Mesendoderm (in vitro differentiated cells): Measurements from ENCODE around the gene BLACAT1.

Source experiments
- DNase-seq: peaks from one replicate; pipeline ENCODE4 v3.0.0; 2013
- H2AK5ac ChIP-seq: 2 replicates; pipeline ENCODE4 v1.6.1; 2013; ENCODE audit warnings: low read length, inconsistent platforms
- H2BK120ac ChIP-seq: 2 replicates; pipeline ENCODE4 v1.6.1; 2013; ENCODE audit warnings: low read depth, mild to moderate bottlenecking, low read length, moderate library complexity, mixed read lengths
- H2BK15ac ChIP-seq: replicated peaks from 2 replicates; pipeline ENCODE4 v1.6.1; 2013; ENCODE audit warnings: low read depth, mild to moderate bottlenecking, moderate library complexity
- H2BK5ac ChIP-seq: 2 replicates; pipeline ENCODE4 v1.6.1; 2013; ENCODE audit warnings: low read length, inconsistent platforms
- H3K18ac ChIP-seq: 2 replicates; pipeline ENCODE4 v1.6.1; 2013; ENCODE audit warnings: mild to moderate bottlenecking, low read length, mixed read lengths
- H3K23ac ChIP-seq: one replicate; pipeline ENCODE4 v1.6.1; 2013; ENCODE audit warnings: low read length
- H3K27ac ChIP-seq: 2 replicates; pipeline ENCODE4 v1.5.1; 2013; ENCODE audit warnings: low read depth, mild to moderate bottlenecking, inconsistent platforms, low read length, moderate library complexity
- H3K27me3 ChIP-seq: 2 replicates; pipeline ENCODE4 v1.6.1; 2013; ENCODE audit warnings: low read length, control low read depth, mild to moderate bottlenecking, inconsistent platforms; ENCODE audit not compliant: insufficient read depth, poor library complexity
- H3K36me3 ChIP-seq: 2 replicates; pipeline ENCODE4 v1.6.1; 2013; ENCODE audit warnings: low read length, inconsistent platforms; ENCODE audit not compliant: control insufficient read depth, insufficient read depth
- H3K4ac ChIP-seq: one replicate; pipeline ENCODE4 v1.6.1; 2013; ENCODE audit warnings: low read depth, mild to moderate bottlenecking, low read length, moderate library complexity
- H3K4me1 ChIP-seq: 2 replicates; pipeline ENCODE4 v1.6.1; 2013; ENCODE audit warnings: low read depth, low read length, inconsistent platforms; ENCODE audit not compliant: control insufficient read depth
- H3K4me2 ChIP-seq: 2 replicates; pipeline ENCODE4 v1.6.1; 2013; ENCODE audit warnings: low read length
- H3K4me3 ChIP-seq: 2 replicates; pipeline ENCODE4 v1.5.1; 2013; ENCODE audit warnings: mild to moderate bottlenecking, low read length
- H3K56ac ChIP-seq: one replicate; pipeline ENCODE4 v1.6.1; 2013; ENCODE audit warnings: low read length
- H3K79me1 ChIP-seq: 2 replicates; pipeline ENCODE4 v1.6.1; 2013; ENCODE audit warnings: low read length, inconsistent platforms
- H3K79me2 ChIP-seq: 2 replicates; pipeline ENCODE4 v1.6.1; 2013; ENCODE audit warnings: mild to moderate bottlenecking, low read length; ENCODE audit not compliant: control insufficient read depth, insufficient read depth
- H3K9ac ChIP-seq: 2 replicates; pipeline ENCODE4 v1.6.1; 2013; ENCODE audit warnings: low read length, inconsistent platforms
- H4K5ac ChIP-seq: one replicate; pipeline ENCODE4 v1.6.1; 2013; ENCODE audit warnings: low read length
- H4K8ac ChIP-seq: one replicate; pipeline ENCODE4 v1.6.1; 2013; ENCODE audit warnings: low read depth, mild to moderate bottlenecking, control low read depth, low read length, moderate library complexity
- WGBS: extraction: QIAGEN DNeasy Blood & Tissue Kit; methylation state at CpG from one replicate; pipeline ENCODE4 v1.1.7; 2013; ENCODE audit warnings: low lambda C conversion rate, missing lambda C conversion rate; ENCODE audit not compliant: insufficient coverage; ENCODE audit errors: extremely low coverage; 5-methylcytosine and 5-hydroxymethylcytosine counted together

Gene BLACAT1

DNA sequence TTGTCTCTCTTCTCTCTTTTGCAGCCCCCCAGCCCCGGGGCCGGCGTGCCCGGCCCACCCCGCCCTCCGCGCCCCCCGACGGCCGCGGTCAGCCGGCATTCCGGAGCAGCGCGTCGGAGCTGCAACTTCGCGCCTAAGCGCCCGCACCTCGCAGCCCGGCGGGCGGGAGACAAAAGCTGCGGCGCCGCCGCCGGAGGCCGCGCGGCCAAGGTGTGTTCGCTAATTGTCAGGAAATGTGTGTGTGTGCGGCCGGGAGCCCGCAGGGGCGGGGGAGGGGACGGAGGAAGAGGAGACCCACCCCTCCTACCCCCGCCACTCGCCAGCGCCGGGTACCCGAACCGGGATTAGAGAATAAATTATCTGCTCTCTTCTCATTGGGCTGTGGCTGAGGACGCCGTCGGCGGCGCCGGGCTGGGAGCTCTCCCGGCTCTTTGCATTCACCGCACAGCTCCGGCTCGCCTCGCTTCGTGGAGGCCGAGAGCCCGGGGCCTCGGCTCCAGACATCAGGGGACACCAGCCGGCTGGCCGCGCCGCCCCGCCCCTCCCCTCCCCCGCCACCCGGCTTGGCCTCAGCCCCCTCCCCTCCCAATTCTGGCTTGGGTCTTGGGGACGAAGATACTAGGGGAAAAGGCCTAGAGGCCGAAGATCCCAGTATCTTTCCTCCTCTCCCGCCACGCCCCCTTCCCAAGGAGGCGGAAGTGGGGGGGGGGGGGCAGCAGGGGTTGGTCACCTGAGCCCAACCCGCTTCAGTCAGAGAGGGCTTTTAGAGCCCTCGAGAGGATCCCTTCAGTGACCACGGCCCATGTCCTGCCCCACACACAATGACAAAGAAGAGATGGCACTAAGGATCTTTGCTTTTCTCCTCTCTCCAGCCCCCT, 1.3 kb upstream of the BLACAT1 start:
- no peak overlapping the region for H2AK5ac ChIP-seq
- H3K27ac ChIP-seq = peak overlapping the region; percentile 74
- peak overlapping the region; percentile 89 for H2BK5ac ChIP-seq
- H4K8ac ChIP-seq = no peak overlapping the region
- H3K4me3 ChIP-seq = peak overlapping the region; percentile 74
- no peaks in the 10 kb centered on the region for H3K36me3 ChIP-seq
- peak overlapping the region; percentile 72 for H3K4me2 ChIP-seq
- DNase-seq = peak; percentile 94
- WGBS = no CpG with 5 or more reads among the region's 74 CpGs
- H3K79me1 ChIP-seq = peaks cover 5% of the 10 kb centered on the region
- H2BK120ac ChIP-seq = peak overlapping the region; percentile 52
- H3K79me2 ChIP-seq = peaks cover 8% of the 10 kb centered on the region
- H3K27me3 ChIP-seq = no peaks in the 10 kb centered on the region
- H3K9ac ChIP-seq = peak overlapping the region; percentile 97
- H3K23ac ChIP-seq = no peak overlapping the region
- peak overlapping the region; percentile 100 for H3K56ac ChIP-seq
- H3K4me1 ChIP-seq = peaks cover 13% of the 10 kb centered on the region
- no peak overlapping the region for H2BK15ac ChIP-seq
- H4K5ac ChIP-seq = no peak overlapping the region
- H3K4ac ChIP-seq = peak overlapping the region; percentile 44
- H3K18ac ChIP-seq = peak overlapping the region; percentile 54

DNA sequence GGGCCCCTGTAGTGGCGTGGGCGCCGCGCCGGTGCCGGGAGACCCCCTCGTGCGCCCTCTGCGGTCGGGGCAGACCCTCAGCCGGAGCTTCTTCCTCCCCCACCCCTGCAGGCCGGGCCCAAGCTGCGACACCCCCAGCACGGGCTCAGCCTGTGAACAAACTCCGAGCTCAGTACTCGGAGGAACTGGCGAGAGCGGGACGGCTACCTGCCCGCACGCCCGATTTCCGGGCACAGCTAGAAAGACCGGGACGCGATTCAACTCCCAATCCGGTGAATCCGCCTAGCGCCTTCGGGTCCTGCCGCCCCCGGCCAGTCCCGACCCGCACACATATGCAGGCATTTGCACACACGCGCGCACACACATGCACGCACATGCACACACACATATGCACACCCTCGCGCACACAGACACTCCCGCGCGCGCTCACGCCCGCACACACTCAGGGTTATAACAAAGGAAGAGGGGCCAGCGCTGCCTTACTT, 580 bp upstream of the BLACAT1 start:
- peak overlapping the region; percentile 72 for H3K4me2 ChIP-seq
- no CpG with 5 or more reads among the region's 47 CpGs for WGBS
- peak overlapping the region; percentile 44 for H3K4ac ChIP-seq
- peaks cover 5% of the 10 kb centered on the region for H3K79me1 ChIP-seq
- H3K36me3 ChIP-seq = no peaks in the 10 kb centered on the region
- no peak overlapping the region for H2BK15ac ChIP-seq
- H2AK5ac ChIP-seq = no peak overlapping the region
- H3K27me3 ChIP-seq = no peaks in the 10 kb centered on the region
- no peak overlapping the region for H4K8ac ChIP-seq
- H3K27ac ChIP-seq = peak overlapping the region; percentile 74
- H2BK120ac ChIP-seq = peak overlapping the region; percentile 52
- H3K23ac ChIP-seq = peak overlapping the region; percentile 69
- no peak overlapping the region for H4K5ac ChIP-seq
- H3K18ac ChIP-seq = peak overlapping the region; percentile 54
- H3K56ac ChIP-seq = peak overlapping the region; percentile 100
- H3K79me2 ChIP-seq = peaks cover 8% of the 10 kb centered on the region
- H3K9ac ChIP-seq = peak overlapping the region; percentile 97
- H2BK5ac ChIP-seq = peak overlapping the region; percentile 89
- DNase-seq = peak; percentile 77
- H3K4me3 ChIP-seq = peak overlapping the region; percentile 74
- peaks cover 15% of the 10 kb centered on the region for H3K4me1 ChIP-seq

DNA sequence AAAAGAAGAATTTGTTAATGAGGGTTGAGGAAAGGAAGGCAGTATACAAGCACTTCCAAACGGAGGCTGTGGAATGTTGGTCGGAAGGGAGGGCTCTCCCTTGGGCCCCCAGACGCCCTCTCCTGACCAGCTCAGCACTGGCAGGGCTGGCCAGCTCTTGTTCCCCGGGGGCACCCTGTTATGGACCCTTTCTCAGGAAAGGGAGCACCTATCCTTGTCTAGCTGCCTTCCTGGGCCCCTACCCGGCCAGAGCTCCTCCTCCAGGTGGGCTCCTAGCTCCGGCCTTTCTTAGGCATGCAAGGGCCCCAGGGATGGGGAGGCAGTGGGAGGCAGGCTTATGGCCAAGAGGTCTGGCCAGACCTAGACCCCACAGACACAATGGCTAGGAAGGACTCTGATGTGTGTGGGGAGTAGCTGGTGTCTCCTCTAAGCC, 926 bp downstream of the BLACAT1 start:
- H3K79me2 ChIP-seq = peaks cover 8% of the 10 kb centered on the region
- H4K8ac ChIP-seq = no peak overlapping the region
- peak overlapping the region; percentile 40 for H2AK5ac ChIP-seq
- H2BK120ac ChIP-seq = peak overlapping the region; percentile 18
- no peak overlapping the region for H4K5ac ChIP-seq
- WGBS = no CpG with 5 or more reads among the region's 6 CpGs
- peak overlapping the region; percentile 54 for H3K18ac ChIP-seq
- H2BK15ac ChIP-seq = no peak overlapping the region
- peak overlapping the region; percentile 79 for H2BK5ac ChIP-seq
- DNase-seq = peak; percentile 84
- H3K36me3 ChIP-seq = no peaks in the 10 kb centered on the region
- no peak overlapping the region for H3K23ac ChIP-seq
- peaks cover 5% of the 10 kb centered on the region for H3K79me1 ChIP-seq
- peak overlapping the region; percentile 100 for H3K56ac ChIP-seq
- H3K27ac ChIP-seq = peak overlapping the region; percentile 74
- peaks cover 24% of the 10 kb centered on the region for H3K4me1 ChIP-seq
- peak overlapping the region; percentile 44 for H3K4ac ChIP-seq
- H3K4me3 ChIP-seq = peak overlapping the region; percentile 74
- peak overlapping the region; percentile 81 for H3K4me2 ChIP-seq
- H3K9ac ChIP-seq = peak overlapping the region; percentile 97
- no peaks in the 10 kb centered on the region for H3K27me3 ChIP-seq

DNA sequence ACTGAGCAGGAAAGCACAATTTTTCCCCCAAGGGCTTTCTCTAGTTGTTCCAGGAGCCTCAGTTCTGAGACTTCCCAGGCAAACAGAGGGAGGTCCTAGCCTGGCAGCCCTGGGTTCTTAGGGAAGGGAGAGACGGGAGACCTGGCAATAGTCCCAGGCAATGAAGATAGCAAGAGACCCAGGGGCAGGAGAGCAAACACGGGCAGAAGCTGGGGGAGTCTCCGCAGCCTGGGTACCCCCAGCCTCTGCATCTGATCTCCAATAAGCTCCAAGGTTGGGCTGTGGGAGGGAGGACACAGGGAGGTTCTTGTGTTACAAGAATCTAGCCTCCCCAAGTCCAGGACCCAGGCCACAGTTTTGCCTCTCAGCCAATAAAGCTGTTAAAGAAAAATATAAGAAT, 2.4 kb downstream of the BLACAT1 start:
- WGBS = no CpG with 5 or more reads among the region's 3 CpGs
- no peak overlapping the region for H3K27ac ChIP-seq

DNA sequence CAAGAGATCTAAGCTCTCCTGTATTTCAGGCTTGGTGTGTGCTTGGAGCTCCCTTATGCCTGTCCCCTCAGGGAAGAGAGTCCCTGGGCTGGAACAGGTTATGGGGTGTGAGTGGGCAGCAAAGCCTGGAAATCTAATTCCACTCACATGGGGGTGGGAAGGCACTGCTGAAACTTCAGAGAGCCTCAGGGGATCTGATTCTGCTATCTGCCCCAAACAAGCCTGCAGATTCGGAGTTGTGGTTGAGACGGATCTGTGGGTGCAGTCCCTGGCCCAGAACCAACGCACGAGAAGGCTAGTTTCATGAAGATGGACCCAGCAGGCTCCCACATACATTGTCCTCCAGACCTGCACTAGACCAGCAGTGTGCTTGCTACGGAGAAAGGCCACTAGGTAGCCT, 2.9 kb downstream of the BLACAT1 start:
- H3K79me2 ChIP-seq = peaks cover 11% of the 10 kb centered on the region
- H2BK15ac ChIP-seq = no peak overlapping the region
- no peak overlapping the region for H2BK5ac ChIP-seq
- H4K8ac ChIP-seq = no peak overlapping the region
- no peak for DNase-seq
- no peaks in the 10 kb centered on the region for H3K36me3 ChIP-seq
- H2BK120ac ChIP-seq = no peak overlapping the region
- H3K79me1 ChIP-seq = peaks cover 8% of the 10 kb centered on the region
- no peak overlapping the region for H2AK5ac ChIP-seq
- no peak overlapping the region for H3K9ac ChIP-seq
- H4K5ac ChIP-seq = no peak overlapping the region
- H3K27ac ChIP-seq = peak overlapping the region; percentile 13
- peaks cover 30% of the 10 kb centered on the region for H3K4me1 ChIP-seq
- no peaks in the 10 kb centered on the region for H3K27me3 ChIP-seq
- no peak overlapping the region for H3K56ac ChIP-seq
- no peak overlapping the region for H3K4me3 ChIP-seq
- H3K18ac ChIP-seq = no peak overlapping the region
- no peak overlapping the region for H3K4ac ChIP-seq
- H3K4me2 ChIP-seq = no peak overlapping the region
- WGBS = no CpG with 5 or more reads among the region's 5 CpGs
- H3K23ac ChIP-seq = no peak overlapping the region

More for the DNA sequence above, 2.4 kb downstream of the BLACAT1 start:
- H3K79me1 ChIP-seq = peaks cover 7% of the 10 kb centered on the region
- no peak overlapping the region for H4K8ac ChIP-seq
- H3K27me3 ChIP-seq = no peaks in the 10 kb centered on the region
- no peak overlapping the region for H3K4me2 ChIP-seq
- H2BK5ac ChIP-seq = no peak overlapping the region
- no peak overlapping the region for H3K23ac ChIP-seq
- no peak overlapping the region for H2BK120ac ChIP-seq
- no peak overlapping the region for H3K18ac ChIP-seq
- no peak overlapping the region for H3K56ac ChIP-seq
- H3K36me3 ChIP-seq = no peaks in the 10 kb centered on the region
- H4K5ac ChIP-seq = no peak overlapping the region
- no peak overlapping the region for H2BK15ac ChIP-seq
- H3K4me3 ChIP-seq = no peak overlapping the region
- H3K4me1 ChIP-seq = peaks cover 31% of the 10 kb centered on the region
- H3K4ac ChIP-seq = no peak overlapping the region
- no peak overlapping the region for H3K9ac ChIP-seq
- no peak for DNase-seq
- no peak overlapping the region for H2AK5ac ChIP-seq
- H3K79me2 ChIP-seq = peaks cover 11% of the 10 kb centered on the region
